Measurements from ENCODE around the gene UPB1.
"Not testable (repeated sequence)": the region's sequence is repeated elsewhere in the genome, so short reads cannot be mapped to it uniquely, and the experiment has no call there.

The UPB1 gene

DNA sequence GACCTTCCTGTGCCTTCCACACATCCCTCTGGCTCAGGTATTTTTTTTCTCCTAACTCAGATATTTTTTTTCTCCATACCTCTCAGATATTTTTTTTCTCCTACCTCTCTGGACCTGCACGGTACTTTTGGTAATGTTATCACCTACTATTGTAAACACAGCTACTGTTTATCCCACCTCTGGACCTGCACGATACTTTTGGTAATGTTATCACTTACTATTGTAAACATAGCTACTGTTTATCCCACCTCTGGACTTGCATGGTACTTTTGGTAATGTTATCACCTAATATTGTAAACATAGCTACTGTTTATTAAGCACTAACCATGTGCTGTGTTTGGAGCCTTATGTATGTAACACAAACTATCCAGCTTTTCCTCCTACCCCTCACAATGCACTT, 12.1 kb upstream of the UPB1 start:
- no peak for DNase-seq

DNA sequence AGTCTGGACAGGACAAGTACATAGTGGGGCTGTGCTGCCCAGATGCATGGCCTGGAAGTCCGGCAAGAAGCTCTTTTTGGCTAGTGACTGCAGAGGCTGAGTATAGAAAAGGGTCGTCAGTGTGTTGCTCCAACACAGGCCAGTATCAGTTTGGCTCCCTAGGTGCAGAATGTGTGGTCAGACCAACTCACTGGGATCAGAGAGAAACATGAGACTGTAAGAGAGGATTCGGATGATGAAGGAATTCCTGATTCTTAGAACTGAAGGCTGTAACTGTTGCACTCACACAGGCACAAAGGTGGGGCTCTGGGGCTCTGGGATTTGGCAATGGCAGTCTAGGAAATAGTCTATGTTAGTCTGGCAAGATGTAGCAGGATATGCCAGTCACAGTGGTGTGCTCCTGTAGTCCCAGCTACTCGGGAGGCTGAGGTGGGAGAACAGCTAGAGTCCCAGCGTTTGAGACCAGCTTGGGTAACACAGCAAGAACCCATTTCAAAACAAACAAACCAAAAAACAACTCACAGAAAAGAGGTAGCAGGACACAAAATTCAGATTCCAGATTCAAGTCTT, 11.1 kb upstream of the UPB1 start:
- no peak for DNase-seq

DNA sequence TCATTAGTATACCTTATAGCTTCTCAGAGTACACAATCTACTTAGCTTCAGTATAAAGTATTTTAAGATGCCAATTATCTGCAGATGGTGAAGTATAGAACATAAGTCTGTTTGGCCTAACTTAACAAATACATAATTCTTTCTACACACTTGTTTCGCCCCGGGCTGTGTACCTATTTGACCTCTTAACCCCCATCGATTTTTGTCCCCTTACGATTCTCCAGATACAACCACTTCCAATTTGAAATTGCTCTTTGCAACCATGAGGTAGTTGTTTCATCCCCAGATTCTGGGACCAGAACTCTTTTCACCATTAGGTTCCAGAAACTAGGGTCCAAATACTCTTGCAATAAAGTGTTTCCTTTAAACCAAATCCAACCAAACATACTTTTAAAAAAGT, 10.0 kb upstream of the UPB1 start:
- no peak for DNase-seq

DNA sequence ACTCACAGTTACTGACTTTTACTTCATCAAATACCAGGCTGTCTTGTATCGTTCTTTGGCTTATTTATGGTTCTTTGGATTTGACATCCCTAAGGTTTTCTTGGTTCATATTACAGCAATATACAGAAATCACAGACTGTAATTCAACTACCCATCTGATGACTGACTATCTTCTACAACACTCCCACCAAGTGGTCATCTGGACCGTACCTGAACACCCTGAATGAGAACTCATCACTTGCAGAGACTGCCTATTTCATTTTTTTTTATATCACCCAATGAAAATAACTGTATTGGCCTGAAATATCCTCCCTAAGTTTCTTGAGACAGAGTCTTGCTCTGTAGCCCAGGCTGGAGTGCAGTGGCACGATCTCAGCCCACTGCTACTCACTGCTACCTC, 9.5 kb upstream of the UPB1 start:
- DNase-seq, result no peak

DNA sequence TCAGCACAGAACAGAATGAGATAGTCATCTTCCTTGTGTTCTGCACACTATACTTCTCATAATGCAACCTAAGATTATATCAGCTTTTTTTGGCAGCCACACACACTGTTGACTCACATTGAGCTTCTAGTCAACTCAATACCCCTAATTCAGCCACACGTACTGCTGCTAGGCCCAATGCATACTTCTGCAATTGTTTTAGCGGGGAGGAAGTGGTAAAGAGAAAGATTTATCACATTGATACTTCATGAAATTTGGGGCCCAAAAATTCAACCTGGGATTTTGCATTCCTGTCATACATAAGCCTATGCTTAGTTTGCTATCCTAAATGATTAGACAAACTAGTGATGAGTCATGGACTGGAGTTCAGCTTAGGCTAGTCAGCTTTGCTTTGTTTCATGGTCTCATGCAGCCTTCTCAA, 8.6 kb upstream of the UPB1 start:
- DNase-seq, result no peak

DNA sequence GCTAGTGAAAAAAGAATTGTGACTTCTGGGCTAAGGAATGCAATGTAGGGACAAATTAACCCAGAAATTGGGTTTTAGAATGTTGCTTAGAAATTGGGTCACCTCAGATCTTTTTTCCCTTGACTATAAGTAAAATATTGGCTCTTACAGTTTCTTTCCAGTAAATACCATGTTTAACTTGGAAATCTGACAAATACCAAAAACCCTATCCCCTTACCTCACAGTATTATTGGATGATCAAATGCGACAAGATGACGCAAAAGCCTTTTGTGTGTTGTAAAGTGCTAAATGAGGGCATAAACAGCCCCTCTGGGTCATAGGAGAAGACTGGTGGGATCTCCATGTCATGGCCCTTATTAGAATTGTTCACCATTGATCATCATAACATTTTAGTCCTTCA, 6.1 kb upstream of the UPB1 start:
- no peak for DNase-seq

DNA sequence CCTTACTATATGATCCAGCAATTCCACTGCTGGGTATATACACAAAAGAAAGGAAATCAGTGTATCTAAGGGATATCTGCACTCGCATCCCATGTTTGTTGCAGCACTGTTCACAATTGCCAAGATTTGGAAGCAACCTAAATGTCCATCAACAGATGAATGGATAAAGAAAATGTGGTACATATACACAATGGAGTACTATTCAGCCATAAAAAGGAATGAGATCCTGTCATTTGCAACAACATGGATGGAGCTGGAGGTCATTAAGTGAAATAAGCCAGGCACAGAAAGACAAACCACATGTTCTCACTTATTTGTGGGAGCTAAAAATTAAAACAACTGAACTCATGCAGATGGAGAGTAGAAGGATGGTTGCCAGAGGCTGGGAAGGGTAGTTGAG, 5.7 kb upstream of the UPB1 start:
- not testable (repeated sequence) for DNase-seq

DNA sequence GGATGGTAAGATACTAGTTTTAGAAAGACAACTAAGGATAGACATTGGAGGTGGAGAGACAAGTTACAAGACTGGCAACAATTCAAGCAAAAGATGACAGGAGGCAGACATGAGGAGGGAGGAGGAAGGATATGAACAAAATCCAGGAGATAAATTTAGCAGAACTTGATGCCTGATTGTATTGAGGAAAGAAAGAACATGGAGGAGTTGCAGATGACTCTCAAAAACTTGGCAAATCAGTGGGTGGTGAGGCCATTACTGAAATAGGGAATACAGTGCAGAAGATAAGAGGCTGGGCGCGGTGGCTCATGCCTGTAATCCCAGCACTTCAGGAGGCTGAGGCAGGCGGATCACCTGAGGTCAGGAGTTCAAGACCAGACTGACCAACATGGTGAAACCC, 2.7 kb upstream of the UPB1 start:
- DNase-seq, result no peak

DNA sequence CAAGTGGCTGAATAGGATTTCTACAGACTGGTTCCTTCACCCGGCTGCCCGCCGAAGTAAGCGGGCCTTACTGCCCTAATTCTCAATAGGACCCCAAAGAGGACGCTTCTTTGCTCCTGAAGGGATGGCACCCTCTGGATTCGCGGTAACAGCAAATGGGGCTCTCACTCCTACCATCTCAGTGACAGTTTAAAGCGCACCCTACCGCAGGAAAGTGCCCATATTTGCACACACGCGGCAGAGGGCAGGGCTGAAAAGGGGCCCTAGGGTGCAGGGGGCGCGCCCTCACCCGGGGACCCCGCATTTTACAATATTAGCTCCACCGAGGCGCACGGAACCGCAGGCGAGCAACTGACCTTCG, 985 bp upstream of the UPB1 start:
- no peak for DNase-seq

DNA sequence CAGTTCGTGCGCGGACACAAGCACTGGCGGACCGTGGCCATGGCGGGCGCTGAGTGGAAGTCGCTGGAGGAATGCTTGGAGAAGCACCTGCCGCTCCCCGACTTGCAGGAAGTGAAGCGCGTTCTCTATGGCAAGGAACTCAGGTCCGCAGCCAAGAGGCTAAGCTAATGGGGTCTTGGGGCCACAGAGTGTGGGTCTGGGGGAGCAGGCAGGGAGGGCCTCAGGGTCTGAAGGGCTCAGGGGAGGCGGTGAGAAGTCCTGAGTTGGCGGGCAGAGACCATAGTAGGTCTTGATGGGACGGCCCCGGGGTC, 188 bp downstream of the UPB1 start:
- DNase-seq, result no peak

DNA sequence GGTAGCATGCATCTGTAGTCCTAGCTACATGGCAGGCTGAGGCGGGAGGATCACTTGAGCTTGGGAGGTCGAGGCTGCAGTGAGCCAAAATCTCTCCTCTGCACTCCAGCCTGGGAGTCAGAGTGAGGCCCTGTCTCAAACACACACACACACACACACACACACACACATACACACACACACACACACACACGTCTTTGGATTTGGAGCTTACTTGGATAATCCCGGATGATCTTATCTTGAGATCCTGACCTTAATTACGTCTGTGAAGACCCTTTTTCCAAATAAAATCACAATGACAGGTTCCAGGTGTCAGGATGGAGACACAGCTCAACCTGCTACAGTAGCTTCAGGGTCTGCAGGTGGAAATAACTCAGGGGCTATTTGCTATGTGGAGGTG, 1.1 kb downstream of the UPB1 start:
- no peak for DNase-seq

DNA sequence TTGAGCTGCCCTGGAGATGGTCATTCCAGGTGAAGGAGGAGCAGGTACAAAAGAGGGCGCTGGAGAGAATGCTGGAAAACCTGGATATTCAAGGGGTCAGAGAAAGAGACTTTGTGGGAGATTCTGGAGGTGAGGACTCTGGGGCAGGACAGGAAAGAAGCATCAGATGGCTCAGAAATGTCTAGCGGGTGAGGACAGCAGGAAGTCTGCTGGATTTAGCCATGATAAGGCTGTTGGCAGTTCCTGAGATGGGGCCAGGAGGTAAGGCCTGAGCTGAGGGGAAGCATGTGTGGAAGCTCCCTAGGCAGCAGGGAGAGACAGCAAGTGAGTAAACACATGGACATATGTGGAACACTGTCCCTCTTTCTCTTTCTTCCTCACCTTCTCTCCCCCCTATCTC, 1.5 kb downstream of the UPB1 start:
- no peak for DNase-seq

DNA sequence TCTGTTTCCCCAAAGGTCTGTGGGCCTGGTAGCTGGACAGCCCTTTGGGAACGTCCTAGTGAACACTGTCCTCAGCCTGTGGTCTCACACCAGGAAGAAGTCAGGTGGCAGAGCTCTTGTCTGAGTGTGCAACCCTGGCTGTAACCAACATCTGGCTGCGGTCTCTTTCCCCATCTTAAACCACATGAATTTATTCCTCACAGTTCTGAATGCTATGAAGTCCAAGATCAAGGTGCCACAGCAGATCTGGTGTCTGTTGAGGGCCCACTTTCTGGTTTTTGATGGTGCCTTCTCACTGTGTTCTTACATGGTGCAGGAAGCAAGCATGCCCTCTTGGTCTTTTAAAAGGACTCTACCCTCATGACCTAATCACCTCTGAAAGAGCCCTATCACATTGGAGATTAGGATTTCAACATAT, 2.7 kb downstream of the UPB1 start:
- DNase-seq, result no peak

DNA sequence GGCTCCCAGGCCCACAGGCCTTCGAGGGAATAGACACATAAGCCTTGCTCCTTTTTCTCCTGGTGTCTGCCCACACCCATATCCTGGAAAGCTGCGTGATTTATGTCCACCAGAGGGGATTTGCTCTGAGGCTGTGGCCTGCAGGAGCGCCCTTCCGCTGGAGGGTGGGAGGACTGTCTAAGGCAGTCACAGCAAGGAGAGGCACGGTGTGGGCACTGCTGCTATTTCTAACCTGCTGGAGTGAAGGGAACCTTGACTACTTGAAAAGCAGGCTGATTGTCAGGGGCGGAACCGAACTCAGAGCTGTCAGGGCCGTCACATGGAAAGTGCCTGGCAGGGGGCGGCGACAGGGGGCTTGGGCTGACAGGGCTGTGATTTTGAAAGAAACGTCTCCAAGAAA, 3.7 kb downstream of the UPB1 start:
- DNase-seq, result no peak

DNA sequence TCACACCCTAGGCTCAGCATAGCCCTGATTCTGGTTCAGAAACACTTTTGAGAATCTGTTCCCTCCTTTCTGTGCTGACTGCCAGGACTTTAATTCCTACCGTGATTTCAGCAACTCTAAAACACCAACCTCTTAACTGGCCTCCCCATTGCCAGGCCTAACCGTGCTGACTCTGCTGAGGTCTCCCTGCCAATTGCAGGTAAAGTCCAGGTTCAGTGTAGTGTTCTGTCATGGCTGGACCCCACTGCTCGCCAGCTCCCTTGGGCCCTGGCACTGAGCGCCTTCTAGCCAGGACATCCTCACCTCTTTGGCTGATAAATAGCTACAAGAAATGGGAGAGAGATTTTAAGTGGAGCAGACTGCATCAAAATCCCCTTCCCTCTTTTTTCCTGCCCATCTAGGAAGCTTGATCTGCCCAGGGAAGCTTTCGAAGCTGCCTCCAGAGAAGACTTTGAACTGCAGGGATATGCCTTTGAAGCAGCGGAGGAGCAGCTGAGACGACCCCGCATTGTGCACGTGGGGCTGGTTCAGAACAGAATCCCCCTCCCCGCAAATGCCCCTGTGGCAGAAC, 4.7 kb downstream of the UPB1 start:
- DNase-seq, result no peak

DNA sequence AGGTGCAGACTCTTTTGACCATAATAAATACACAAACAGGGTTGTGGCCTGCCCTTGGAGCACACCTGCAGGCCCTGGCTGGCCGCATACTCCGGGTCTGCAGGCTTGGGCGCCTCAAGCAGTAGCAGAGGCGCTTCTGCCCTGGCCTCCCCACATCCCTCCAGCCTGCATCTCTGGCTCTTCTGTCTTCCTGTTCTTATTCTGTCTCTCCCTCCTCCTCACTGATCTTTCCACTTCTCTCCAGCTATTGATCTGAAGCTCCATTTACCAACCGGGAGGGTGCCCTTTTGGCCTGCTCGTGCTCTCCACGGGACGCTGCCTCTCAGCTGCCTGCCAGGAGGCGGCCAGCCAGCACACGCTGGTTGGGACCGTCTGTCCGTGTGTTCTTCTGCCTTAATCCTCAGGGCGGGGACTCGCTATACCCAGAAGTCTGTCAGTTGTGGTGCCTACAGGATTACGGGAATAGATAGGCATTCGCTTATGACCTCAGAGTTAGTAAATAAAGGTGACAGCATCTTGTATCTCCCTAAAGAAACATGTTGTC, 5.2 kb downstream of the UPB1 start:
- no peak for DNase-seq

DNA sequence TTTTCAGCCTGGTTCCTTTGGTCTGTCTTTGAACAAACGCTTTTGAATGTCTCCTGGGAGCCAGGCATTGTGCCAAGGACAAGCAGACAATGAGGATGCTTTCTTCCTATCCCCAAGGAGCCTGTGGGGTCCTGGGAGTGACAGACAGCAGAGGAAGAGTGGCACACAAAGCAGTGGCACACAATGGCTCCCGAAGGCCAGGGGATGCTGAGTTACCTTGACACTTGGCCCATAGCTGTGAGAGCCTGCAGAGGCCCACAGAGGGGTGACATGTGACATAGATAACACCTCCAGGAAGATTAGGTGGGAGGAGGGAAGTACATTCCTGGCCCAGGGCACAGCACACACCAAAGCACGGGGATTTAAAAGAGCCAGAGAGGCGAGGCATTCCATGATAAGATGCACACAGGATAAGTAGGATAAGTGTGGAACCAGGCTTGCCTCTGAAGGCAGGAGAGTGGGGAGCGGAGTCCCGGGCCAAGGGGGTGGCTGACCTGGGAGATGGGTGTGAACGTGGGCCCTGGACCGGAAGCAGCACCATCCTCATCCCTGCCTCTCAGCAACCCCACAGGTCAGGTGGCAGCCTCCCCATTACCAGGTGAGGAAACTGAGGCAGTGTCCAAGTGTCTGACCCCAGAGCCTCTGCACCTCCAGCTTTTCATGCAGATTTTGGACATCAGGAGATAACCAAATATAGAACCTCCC, 6.3 kb downstream of the UPB1 start:
- DNase-seq, result no peak

DNA sequence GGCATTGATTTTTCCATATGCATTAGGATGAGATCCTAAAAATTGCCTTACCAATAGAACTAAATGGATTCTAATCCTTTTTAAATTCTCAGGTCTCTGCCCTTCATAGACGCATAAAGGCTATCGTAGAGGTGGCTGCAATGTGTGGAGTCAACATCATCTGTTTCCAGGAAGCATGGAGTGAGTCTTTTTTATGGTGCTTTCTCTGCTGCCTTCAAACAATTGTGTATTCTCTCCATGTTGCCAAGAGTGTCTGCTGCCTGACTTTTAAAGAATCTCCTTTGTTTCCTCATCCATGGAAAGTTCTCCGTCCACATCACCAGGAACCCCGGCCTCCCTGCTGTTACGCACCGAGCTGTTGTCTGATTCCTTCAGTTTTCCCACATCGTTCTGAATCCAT, 6.9 kb downstream of the UPB1 start:
- no peak for DNase-seq

DNA sequence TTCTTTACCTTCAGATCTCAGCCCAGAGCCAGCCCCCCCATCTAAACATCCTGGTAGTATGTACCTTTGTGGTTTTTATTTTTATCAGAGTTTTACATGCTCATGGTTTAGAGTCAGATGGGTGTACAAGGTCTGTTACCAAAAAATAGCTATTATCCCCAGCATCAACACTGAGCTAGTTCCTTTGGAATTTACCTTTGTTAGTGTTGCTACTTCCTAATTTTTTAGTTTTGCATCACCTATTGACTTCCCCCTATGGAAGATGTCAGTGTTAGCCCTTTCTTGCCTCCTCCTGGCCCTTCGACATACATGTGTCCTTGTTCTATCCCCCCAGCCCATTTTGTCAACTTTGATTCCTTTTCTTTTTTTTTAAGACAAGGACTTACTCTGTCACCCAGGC, 7.4 kb downstream of the UPB1 start:
- no peak for DNase-seq

DNA sequence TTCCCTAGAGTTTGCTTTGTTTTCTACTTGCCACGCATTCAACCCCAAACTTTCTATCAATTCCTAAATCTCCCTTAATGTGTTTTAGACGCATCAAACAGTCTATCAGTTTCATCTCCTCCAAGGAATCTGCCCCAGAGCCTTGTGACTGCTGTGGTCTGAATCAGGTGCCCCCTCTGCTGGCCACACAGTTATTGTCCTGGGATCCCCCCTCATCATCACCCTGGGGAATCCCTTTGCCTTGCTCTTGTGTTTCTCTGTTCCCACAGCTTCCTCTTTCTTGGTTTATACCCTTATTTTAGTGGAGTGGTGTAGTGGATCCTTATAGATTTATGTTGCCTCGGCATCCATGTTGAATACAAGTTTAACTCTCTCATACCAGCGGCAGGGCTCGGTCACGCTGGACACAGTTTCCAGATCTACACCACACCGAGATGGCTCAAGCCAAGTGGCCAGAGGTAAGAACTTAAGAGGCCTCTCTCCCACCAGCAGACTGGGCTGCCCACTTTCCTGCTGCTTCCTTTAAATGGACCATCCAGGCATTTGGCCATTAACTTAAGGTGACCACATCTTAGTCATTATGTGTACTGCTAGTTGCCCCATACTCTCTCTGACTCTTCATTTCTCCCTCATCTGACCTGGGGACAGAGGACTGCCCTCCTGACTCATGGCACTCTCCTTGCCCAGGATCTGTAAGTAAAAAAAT, 8.2 kb downstream of the UPB1 start:
- DNase-seq, result peak; percentile 85

DNA sequence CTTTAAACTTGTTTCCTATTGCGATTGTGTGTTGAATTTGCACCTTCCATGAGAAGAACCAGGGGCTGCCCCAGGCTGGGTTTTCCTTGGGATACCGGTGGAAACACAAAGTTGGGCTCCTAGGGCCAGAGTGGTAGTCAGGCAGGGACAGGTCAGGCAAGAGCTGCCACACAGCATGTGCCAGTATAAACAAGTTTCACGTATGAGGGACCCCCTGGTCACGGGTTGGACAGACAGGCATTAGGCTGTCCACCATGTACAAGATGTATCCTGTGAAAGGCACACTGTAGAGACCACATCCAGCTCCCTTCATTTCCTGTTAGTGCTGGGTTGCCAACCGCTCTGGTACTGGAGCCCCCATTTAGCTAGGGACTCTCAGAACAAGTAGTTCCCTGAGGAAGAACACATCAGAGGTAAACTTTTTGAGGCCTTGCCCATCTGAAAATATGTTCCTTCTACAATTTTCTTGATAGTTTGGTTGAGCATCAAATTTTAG, 8.8 kb downstream of the UPB1 start:
- no peak for DNase-seq

DNA sequence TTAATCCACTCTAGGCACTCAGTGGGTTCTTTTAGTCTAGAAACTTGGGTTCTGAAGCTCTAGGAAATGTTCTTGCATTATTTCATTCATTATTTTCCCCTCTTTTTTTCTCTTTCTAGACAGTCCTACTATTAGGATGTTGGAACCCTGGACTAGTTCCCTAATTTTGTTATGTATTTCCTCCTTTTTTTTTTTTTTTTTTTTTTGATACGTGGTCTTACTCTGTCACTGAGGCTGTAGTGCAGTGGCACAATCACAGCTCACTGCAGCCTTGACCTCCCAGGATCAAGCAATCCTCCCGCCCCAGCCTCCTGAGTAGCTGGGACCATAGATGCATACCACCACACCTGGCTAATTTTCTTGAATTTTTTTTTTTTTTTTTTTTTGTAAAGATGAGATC, 9.4 kb downstream of the UPB1 start:
- DNase-seq, result no peak

DNA sequence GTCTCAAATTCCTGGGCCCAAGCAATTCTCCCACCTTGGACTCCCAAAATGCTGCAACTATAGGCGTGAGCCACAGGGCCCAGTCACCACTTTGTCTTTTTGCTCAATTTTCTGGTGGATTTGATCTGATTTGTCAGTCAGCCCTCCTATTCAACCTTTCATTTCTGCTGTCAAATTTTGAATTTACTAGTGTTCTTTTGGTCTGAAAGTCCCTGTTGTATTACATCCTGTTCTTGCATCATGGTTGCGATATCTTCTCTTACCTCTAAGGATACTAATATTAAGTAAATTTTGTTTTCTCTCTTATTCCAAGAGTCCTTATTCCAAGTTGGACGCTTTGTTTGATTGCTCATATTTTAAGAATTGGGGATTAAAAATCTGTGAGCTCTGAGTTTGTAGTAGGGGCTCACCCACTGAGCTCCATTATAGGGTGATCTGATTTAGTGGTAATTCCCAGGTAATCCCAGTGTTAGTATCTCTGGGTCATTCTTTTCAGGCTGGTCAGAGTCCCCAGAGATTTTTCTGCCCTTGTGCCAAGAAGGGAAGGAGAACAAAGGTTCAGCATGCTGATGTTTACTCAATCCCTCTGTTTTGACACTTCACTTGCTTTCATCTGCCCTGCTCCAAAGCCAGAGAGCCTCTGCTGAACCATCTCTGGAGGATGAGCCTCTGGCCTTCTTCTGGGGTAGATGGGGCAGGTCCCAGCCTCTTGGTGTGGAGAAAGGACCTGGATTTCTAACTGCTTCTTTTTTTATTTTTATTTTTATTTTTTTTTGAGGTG, 10.0 kb downstream of the UPB1 start:
- no peak for DNase-seq
